Dedifferentiated amniotic fluid mesenchymal stem cell (primary cell): ENCODE data around the gene HERPUD2.
"Not testable (repeated sequence)": the region's sequence is repeated elsewhere in the genome, so short reads cannot be mapped to it uniquely, and the experiment has no call there.

Experiments used
- DNase-seq: peaks from one replicate; pipeline ENCODE4 v3.0.0-alpha.2; 2016; ENCODE audit errors: extremely low spot score

HERPUD2 gene

GRCh38 chr7:35677582-35678356 lies 17.2 kb downstream of the HERPUD2 start:
- no peak for DNase-seq

GRCh38 chr7:35676211-35676610 lies 18.7 kb downstream of the HERPUD2 start:
- DNase-seq: no peak

- DNase-seq: no peak
Measured at GRCh38 chr7:35670856-35671569, 23.9 kb downstream of the HERPUD2 start.

GRCh38 chr7:35660411-35660810 lies 34.5 kb downstream of the HERPUD2 start:
- not testable (repeated sequence) for DNase-seq

GRCh38 chr7:35658606-35659201 lies 36.2 kb downstream of the HERPUD2 start:
- no peak for DNase-seq

GRCh38 chr7:35657125-35657524 lies 37.8 kb downstream of the HERPUD2 start:
- DNase-seq: no peak

- not testable (repeated sequence) for DNase-seq
Measured at GRCh38 chr7:35654558-35654957, 40.4 kb downstream of the HERPUD2 start.

- no peak for DNase-seq
Measured at GRCh38 chr7:35652124-35652523, 42.8 kb downstream of the HERPUD2 start.

- no peak for DNase-seq
Measured at GRCh38 chr7:35650751-35651150, 44.2 kb downstream of the HERPUD2 start.

GRCh38 chr7:35649711-35650110 lies 45.2 kb downstream of the HERPUD2 start:
- no peak for DNase-seq

GRCh38 chr7:35648367-35648766 lies 46.6 kb downstream of the HERPUD2 start:
- DNase-seq: no peak

- no peak for DNase-seq
Measured at GRCh38 chr7:35647171-35647574, 47.8 kb downstream of the HERPUD2 start.

GRCh38 chr7:35646289-35647023 lies 48.5 kb downstream of the HERPUD2 start:
- no peak for DNase-seq

GRCh38 chr7:35645691-35646090 lies 49.2 kb downstream of the HERPUD2 start:
- no peak for DNase-seq

- DNase-seq: no peak
Measured at GRCh38 chr7:35630024-35630972, 64.6 kb downstream of the HERPUD2 start.

GRCh38 chr7:35624299-35625186 lies 70.4 kb downstream of the HERPUD2 start:
- no peak for DNase-seq

- DNase-seq: no peak
Measured at GRCh38 chr7:35623381-35623780, 71.6 kb downstream of the HERPUD2 start.

GRCh38 chr7:35619863-35620262 lies 75.1 kb downstream of the HERPUD2 start:
- no peak for DNase-seq

GRCh38 chr7:35617041-35617440 lies 77.9 kb downstream of the HERPUD2 start:
- DNase-seq: no peak

- no peak for DNase-seq
Measured at GRCh38 chr7:35613150-35613549, 81.8 kb downstream of the HERPUD2 start.
